Measurements from ENCODE around the gene DNAJC7.
A peak's percentile ranks its signal among the peaks of the same experiment; 100 is the strongest.

DNAJC7 gene

GRCh38 chr17:42009170-42009569 is 8.1 kb downstream of the DNAJC7 start:
- H3K36me3 Mint-ChIP-seq = peaks cover 42% of the 10 kb centered on the region
- DNase-seq (ENCODE audit: low spot score in 2 of 2) = no peak
- no peak for ATAC-seq

GRCh38 chr17:42005166-42005565 is 12.1 kb downstream of the DNAJC7 start:
- H3K4me3 Mint-ChIP-seq = no peak overlapping the region
- peaks cover 68% of the 10 kb centered on the region for H3K36me3 Mint-ChIP-seq
- H3K4me1 Mint-ChIP-seq = peaks cover 34% of the 10 kb centered on the region
- DNase-seq (ENCODE audit: low spot score in 2 of 2) (no peak), ATAC-seq (no peak)
- peak overlapping the region; percentile 32 for H3K27ac Mint-ChIP-seq
- no peaks in the 10 kb centered on the region for H3K9me3 Mint-ChIP-seq

More at GRCh38 chr17:42009170-42009569, 8.1 kb downstream of the DNAJC7 start:
- Mint-ChIP-seq H3K27ac (no peak overlapping the region), H3K9me3 (no peaks in the 10 kb centered on the region), H3K4me1 (peaks cover 57% of the 10 kb centered on the region), H3K4me3 (no peak overlapping the region)

- DNase-seq (ENCODE audit: low spot score in 2 of 2) (no peak), ATAC-seq (no peak)
- Mint-ChIP-seq H3K27ac (peak overlapping the region; percentile 80), H3K4me1 (peaks cover 23% of the 10 kb centered on the region), H3K4me3 (no peak overlapping the region), H3K36me3 (peaks cover 85% of the 10 kb centered on the region), H3K9me3 (no peaks in the 10 kb centered on the region)
Measured at GRCh38 chr17:42002792-42003301, 14.4 kb downstream of the DNAJC7 start.

- H3K4me1 Mint-ChIP-seq = peaks cover 22% of the 10 kb centered on the region
- ATAC-seq (no peak), DNase-seq (ENCODE audit: low spot score in 2 of 2) (no peak)
- H3K9me3 Mint-ChIP-seq = no peaks in the 10 kb centered on the region
- H3K27ac Mint-ChIP-seq = peak overlapping the region; percentile 80
- no peak overlapping the region for H3K4me3 Mint-ChIP-seq
- H3K36me3 Mint-ChIP-seq = peaks cover 88% of the 10 kb centered on the region
Measured at GRCh38 chr17:42002175-42002791, 15.0 kb downstream of the DNAJC7 start.

- H3K4me3 Mint-ChIP-seq = no peak overlapping the region
- ATAC-seq = no peak
- DNase-seq (ENCODE audit: low spot score in 2 of 2) = no peak
- peak overlapping the region; percentile 80 for H3K27ac Mint-ChIP-seq
- H3K36me3 Mint-ChIP-seq = peaks cover 88% of the 10 kb centered on the region
- H3K4me1 Mint-ChIP-seq = peaks cover 22% of the 10 kb centered on the region
- H3K9me3 Mint-ChIP-seq = no peaks in the 10 kb centered on the region
Measured at GRCh38 chr17:42001729-42002128, 15.5 kb downstream of the DNAJC7 start.

GRCh38 chr17:42000413-42001133 is 16.7 kb downstream of the DNAJC7 start:
- Mint-ChIP-seq H3K4me3 (no peak overlapping the region), H3K9me3 (no peaks in the 10 kb centered on the region), H3K36me3 (peaks cover 98% of the 10 kb centered on the region), H3K4me1 (peaks cover 31% of the 10 kb centered on the region), H3K27ac (peak overlapping the region; percentile 71)
- ATAC-seq = no peak
- DNase-seq (ENCODE audit: low spot score in 2 of 2) = no peak

- peaks cover 23% of the 10 kb centered on the region for H3K4me1 Mint-ChIP-seq
- no peak overlapping the region for H3K4me3 Mint-ChIP-seq
- ATAC-seq (no peak), DNase-seq (ENCODE audit: low spot score in 2 of 2) (no peak)
- no peak overlapping the region for H3K27ac Mint-ChIP-seq
- peaks cover 100% of the 10 kb centered on the region for H3K36me3 Mint-ChIP-seq
- no peaks in the 10 kb centered on the region for H3K9me3 Mint-ChIP-seq
Measured at GRCh38 chr17:41998497-41998896, 18.7 kb downstream of the DNAJC7 start.

GRCh38 chr17:41996855-41997164 is 20.4 kb downstream of the DNAJC7 start:
- Mint-ChIP-seq H3K9me3 (no peaks in the 10 kb centered on the region), H3K27ac (peak overlapping the region; percentile 77), H3K36me3 (peaks cover 100% of the 10 kb centered on the region), H3K4me1 (peaks cover 13% of the 10 kb centered on the region), H3K4me3 (no peak overlapping the region)
- no peak for DNase-seq (ENCODE audit: low spot score in 2 of 2)
- no peak for ATAC-seq

- ATAC-seq = no peak
- Mint-ChIP-seq H3K36me3 (peaks cover 100% of the 10 kb centered on the region), H3K4me3 (no peak overlapping the region), H3K9me3 (no peaks in the 10 kb centered on the region), H3K27ac (no peak overlapping the region), H3K4me1 (peaks cover 17% of the 10 kb centered on the region)
- DNase-seq (ENCODE audit: low spot score in 2 of 2) = no peak
Measured at GRCh38 chr17:41992576-41992975, 24.7 kb downstream of the DNAJC7 start.

- DNase-seq (ENCODE audit: low spot score in 2 of 2) (no peak), ATAC-seq (no peak)
- no peak overlapping the region for H3K4me3 Mint-ChIP-seq
- peaks cover 7% of the 10 kb centered on the region for H3K4me1 Mint-ChIP-seq
- no peaks in the 10 kb centered on the region for H3K9me3 Mint-ChIP-seq
- H3K27ac Mint-ChIP-seq = no peak overlapping the region
- H3K36me3 Mint-ChIP-seq = peaks cover 100% of the 10 kb centered on the region
Measured at GRCh38 chr17:41989702-41990419, 27.4 kb downstream of the DNAJC7 start.

- peak overlapping the region; percentile 82 for H3K27ac Mint-ChIP-seq
- peaks cover 100% of the 10 kb centered on the region for H3K36me3 Mint-ChIP-seq
- no peak for DNase-seq (ENCODE audit: low spot score in 2 of 2)
- no peak overlapping the region for H3K4me3 Mint-ChIP-seq
- H3K4me1 Mint-ChIP-seq = peaks cover 7% of the 10 kb centered on the region
- no peak for ATAC-seq
- no peaks in the 10 kb centered on the region for H3K9me3 Mint-ChIP-seq
Measured at GRCh38 chr17:41988418-41988817, 28.8 kb downstream of the DNAJC7 start.

- DNase-seq (ENCODE audit: low spot score in 2 of 2) (no peak), ATAC-seq (peak; percentile 92)
- no peak overlapping the region for H3K4me3 Mint-ChIP-seq
- peaks cover 100% of the 10 kb centered on the region for H3K36me3 Mint-ChIP-seq
- peaks cover 7% of the 10 kb centered on the region for H3K4me1 Mint-ChIP-seq
- peak overlapping the region; percentile 82 for H3K27ac Mint-ChIP-seq
- H3K9me3 Mint-ChIP-seq = no peaks in the 10 kb centered on the region
Measured at GRCh38 chr17:41987642-41988041, 29.6 kb downstream of the DNAJC7 start.

- Mint-ChIP-seq H3K4me1 (peaks cover 7% of the 10 kb centered on the region), H3K4me3 (no peak overlapping the region), H3K9me3 (no peaks in the 10 kb centered on the region), H3K36me3 (peaks cover 100% of the 10 kb centered on the region), H3K27ac (peak overlapping the region; percentile 82)
- ATAC-seq (no peak), DNase-seq (ENCODE audit: low spot score in 2 of 2) (no peak)
Measured at GRCh38 chr17:41986634-41987033, 30.6 kb downstream of the DNAJC7 start.

GRCh38 chr17:41985919-41986318 is 31.3 kb downstream of the DNAJC7 start:
- peaks cover 100% of the 10 kb centered on the region for H3K36me3 Mint-ChIP-seq
- H3K9me3 Mint-ChIP-seq = no peaks in the 10 kb centered on the region
- no peak for ATAC-seq
- no peak for DNase-seq (ENCODE audit: low spot score in 2 of 2)
- peaks cover 7% of the 10 kb centered on the region for H3K4me1 Mint-ChIP-seq
- no peak overlapping the region for H3K4me3 Mint-ChIP-seq
- no peak overlapping the region for H3K27ac Mint-ChIP-seq

GRCh38 chr17:41984454-41984853 is 32.8 kb downstream of the DNAJC7 start:
- no peak for DNase-seq (ENCODE audit: low spot score in 2 of 2)
- H3K4me1 Mint-ChIP-seq = peaks cover 7% of the 10 kb centered on the region
- no peak overlapping the region for H3K27ac Mint-ChIP-seq
- peaks cover 100% of the 10 kb centered on the region for H3K36me3 Mint-ChIP-seq
- H3K4me3 Mint-ChIP-seq = no peak overlapping the region
- H3K9me3 Mint-ChIP-seq = no peaks in the 10 kb centered on the region
- ATAC-seq = no peak

All from stimulated activated effector memory CD8-positive, alpha-beta T cell treated with anti-CD3 and anti-CD28 coated beads, Interleukin-12 subunit alpha, Interleukin-12 subunit beta, amount 100 ng/mL, for 72 hours (primary cell).